ENCODE results near the gene ZDHHC16. TPM values are rescaled to one million over a fixed set of nuclear protein-coding genes. Genes with fewer than 3 reads are reported as not detected.

Gene ZDHHC16
- total RNA-seq, 1 donor from 2014 or later, result 41.4 TPM

GRCh38 chr10:97494863-97495506 lies 49.0 kb downstream of the ZDHHC16 start:
- no peak for DNase-seq (ENCODE audit: low spot score in 2 of 2, unreplicated experiment in 2 of 2)
- no peak for TF ChIP-seq CTCF (IDR thresholded peaks at IDR 0.05; ENCODE audit: unreplicated experiment)
- peaks cover 35% of the 10 kb centered on the region for H3K4me1 Mint-ChIP-seq

GRCh38 chr10:97497572-97498075 lies 51.6 kb downstream of the ZDHHC16 start:
- TF ChIP-seq CTCF (IDR thresholded peaks at IDR 0.05; ENCODE audit: unreplicated experiment), result no peak
- H3K4me1 Mint-ChIP-seq, result peaks cover 57% of the 10 kb centered on the region
- H3K9me3 Mint-ChIP-seq, result no peaks in the 10 kb centered on the region
- H3K27ac Mint-ChIP-seq, result peak overlapping the region; percentile 91
- peak overlapping the region; percentile 97 for H3K4me3 Mint-ChIP-seq
- peaks cover 24% of the 10 kb centered on the region for H3K27me3 Mint-ChIP-seq (ENCODE audit: low read depth)
- DNase-seq (ENCODE audit: low spot score in 2 of 2, unreplicated experiment in 2 of 2), result peak; percentile 36 to 65
- peaks cover 2% of the 10 kb centered on the region for H3K36me3 Mint-ChIP-seq

More at GRCh38 chr10:97494863-97495506, 49.0 kb downstream of the ZDHHC16 start:
- no peaks in the 10 kb centered on the region for H3K9me3 Mint-ChIP-seq
- H3K27me3 Mint-ChIP-seq (ENCODE audit: low read depth), result peaks cover 5% of the 10 kb centered on the region
- H3K36me3 Mint-ChIP-seq, result peaks cover 2% of the 10 kb centered on the region
- H3K4me3 Mint-ChIP-seq, result no peak overlapping the region
- peak overlapping the region; percentile 83 for H3K27ac Mint-ChIP-seq

- peak; percentile 33 for TF ChIP-seq CTCF (IDR thresholded peaks at IDR 0.05; ENCODE audit: unreplicated experiment)
- H3K9me3 Mint-ChIP-seq, result no peaks in the 10 kb centered on the region
- peak within 1 kb of the TSS; percentile 91 for H3K27ac Mint-ChIP-seq
- peaks cover 57% of the 10 kb centered on the region for H3K4me1 Mint-ChIP-seq
- DNase-seq (ENCODE audit: low spot score in 2 of 2, unreplicated experiment in 2 of 2), result peak; percentile 100
- H3K4me3 Mint-ChIP-seq, result peak within 1 kb of the TSS; percentile 97
- H3K27me3 Mint-ChIP-seq (ENCODE audit: low read depth), result peaks cover 24% of the 10 kb centered on the region
- H3K36me3 Mint-ChIP-seq, result peaks cover 2% of the 10 kb centered on the region
Measured at GRCh38 chr10:97498076-97498840, 52.3 kb downstream of the ZDHHC16 start, which contains the start of gene MMS19. Gene MMS19, minus strand, starts transcription at chr10:97498422. Its CDS starts 38 bp downstream, at chr10:97498384.

GRCh38 chr10:97498841-97499560 lies 53.0 kb downstream of the ZDHHC16 start, which contains the start of gene UBTD1:
Gene UBTD1, plus strand, starts transcription at chr10:97498924. Its CDS starts 280 bp downstream, at chr10:97499204.
- H3K9me3 Mint-ChIP-seq, result no peaks in the 10 kb centered on the region
- H3K4me1 Mint-ChIP-seq, result peaks cover 57% of the 10 kb centered on the region
- TF ChIP-seq CTCF (IDR thresholded peaks at IDR 0.05; ENCODE audit: unreplicated experiment), result no peak
- peaks cover under 1% of the 10 kb centered on the region for H3K36me3 Mint-ChIP-seq
- H3K27me3 Mint-ChIP-seq (ENCODE audit: low read depth), result peaks cover 24% of the 10 kb centered on the region
- DNase-seq (ENCODE audit: low spot score in 2 of 2, unreplicated experiment in 2 of 2), result peak; percentile 40 to 67
- H3K4me3 Mint-ChIP-seq, result peak within 1 kb of the TSS; percentile 97
- H3K27ac Mint-ChIP-seq, result peak within 1 kb of the TSS; percentile 91

GRCh38 chr10:97499561-97500296 lies 53.8 kb downstream of the ZDHHC16 start:
- Mint-ChIP-seq H3K4me1 (peaks cover 51% of the 10 kb centered on the region), H3K27me3 (ENCODE audit: low read depth) (peaks cover 24% of the 10 kb centered on the region), H3K4me3 (peak overlapping the region; percentile 69), H3K27ac (no peak overlapping the region), H3K9me3 (no peaks in the 10 kb centered on the region), H3K36me3 (no peaks in the 10 kb centered on the region)
- no peak for DNase-seq (ENCODE audit: low spot score in 2 of 2, unreplicated experiment in 2 of 2)
- TF ChIP-seq CTCF (IDR thresholded peaks at IDR 0.05; ENCODE audit: unreplicated experiment), result no peak
